Fibroblast of mammary gland (primary cell): ENCODE data around the gene JPH3.
A peak's percentile ranks its signal among the peaks of the same experiment; 100 is the strongest.

Experiments used
- DNase-seq: peaks from one replicate; pipeline ENCODE4 v3.0.0-alpha.2; 2010; ENCODE audit warnings: low read depth
- H3K4me3 ChIP-seq: 2 replicates; pipeline ENCODE4 v1.5.1; 2011; ENCODE audit warnings: low read depth, mild to moderate bottlenecking, low read length, moderate library complexity; ENCODE audit not compliant: control insufficient read depth
- CTCF ChIP-seq: conservative IDR thresholded peaks from 2 replicates; pipeline ENCODE4 v1.5.1; 2011; ENCODE audit warnings: low read depth, low read length, inconsistent platforms; ENCODE audit not compliant: control insufficient read depth, insufficient read depth

Gene JPH3

GRCh38 chr16:87648698-87649487, 46.6 kb downstream of the JPH3 start:
- H3K4me3 ChIP-seq: no peak overlapping the region
- no peak for TF ChIP-seq CTCF
- no peak for DNase-seq

GRCh38 chr16:87652386-87652785, 50.1 kb downstream of the JPH3 start:
- no peak for TF ChIP-seq CTCF
- no peak for DNase-seq

GRCh38 chr16:87652799-87653198, 50.5 kb downstream of the JPH3 start:
- no peak for DNase-seq
- TF ChIP-seq CTCF: no peak
- H3K4me3 ChIP-seq: no peak overlapping the region

More at GRCh38 chr16:87652386-87652785, 50.1 kb downstream of the JPH3 start:
- H3K4me3 ChIP-seq: no peak overlapping the region

- no peak overlapping the region for H3K4me3 ChIP-seq
- no peak for DNase-seq
- TF ChIP-seq CTCF: peak; percentile 42
Observed at GRCh38 chr16:87653234-87653633, 50.9 kb downstream of the JPH3 start.

- TF ChIP-seq CTCF: no peak
- H3K4me3 ChIP-seq: no peak overlapping the region
- no peak for DNase-seq
Observed at GRCh38 chr16:87654826-87655225, 52.5 kb downstream of the JPH3 start.

- H3K4me3 ChIP-seq: no peak overlapping the region
- no peak for DNase-seq
- no peak for TF ChIP-seq CTCF
Observed at GRCh38 chr16:87656328-87656727, 54.0 kb downstream of the JPH3 start.

- TF ChIP-seq CTCF: no peak
- no peak overlapping the region for H3K4me3 ChIP-seq
- peak; percentile 14 for DNase-seq
Observed at GRCh38 chr16:87657621-87658192, 55.4 kb downstream of the JPH3 start.
